ENCODE measurements around the gene TRMU.
"Not testable (repeated sequence)": the region's sequence is repeated elsewhere in the genome, so short reads cannot be mapped to it uniquely, and the experiment has no call there.

TRMU gene

DNA sequence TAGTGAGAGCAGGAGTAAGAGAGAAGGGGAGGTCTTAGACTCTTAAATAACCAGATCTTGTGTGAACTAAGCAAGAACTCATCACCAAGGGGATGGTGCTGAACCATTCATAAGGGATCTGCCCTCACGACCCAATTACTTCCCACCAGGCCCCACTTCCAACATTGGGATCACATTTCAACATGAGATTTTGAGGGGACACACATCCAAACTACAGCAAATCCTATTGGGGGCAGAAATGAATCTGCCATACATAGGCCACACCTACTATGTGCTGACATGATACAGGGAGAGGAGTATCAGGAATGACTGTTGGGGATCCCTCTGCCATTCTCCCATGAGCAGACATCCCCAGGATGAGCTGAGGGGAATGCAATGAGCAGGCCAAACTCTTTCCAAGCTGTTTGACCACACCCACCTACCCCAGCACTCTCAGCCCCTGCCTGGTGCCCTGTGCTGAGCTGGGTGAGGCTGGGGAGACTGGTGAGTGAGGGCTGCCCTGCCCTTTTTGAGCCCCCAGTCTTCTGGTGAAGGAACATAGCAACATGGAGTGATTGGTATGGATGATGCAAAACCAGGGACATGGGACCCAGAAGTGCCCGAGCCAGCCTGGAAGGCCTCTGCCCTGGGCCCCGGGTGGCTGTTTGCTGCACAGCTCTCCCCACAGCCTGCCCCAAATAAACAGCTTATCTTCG is 40.1 kb upstream of the TRMU start:
- Mint-ChIP-seq H3K4me1 (peaks cover 38% of the 10 kb centered on the region), H3K27ac (peak overlapping the region; percentile 94), H3K9me3 (no peaks in the 10 kb centered on the region), H3K36me3 (ENCODE audit: low read depth) (peaks cover 26% of the 10 kb centered on the region), H3K27me3 (peaks cover 3% of the 10 kb centered on the region), H3K4me3 (peak overlapping the region; percentile 88)
- ATAC-seq, result no peak
- no peak for DNase-seq

DNA sequence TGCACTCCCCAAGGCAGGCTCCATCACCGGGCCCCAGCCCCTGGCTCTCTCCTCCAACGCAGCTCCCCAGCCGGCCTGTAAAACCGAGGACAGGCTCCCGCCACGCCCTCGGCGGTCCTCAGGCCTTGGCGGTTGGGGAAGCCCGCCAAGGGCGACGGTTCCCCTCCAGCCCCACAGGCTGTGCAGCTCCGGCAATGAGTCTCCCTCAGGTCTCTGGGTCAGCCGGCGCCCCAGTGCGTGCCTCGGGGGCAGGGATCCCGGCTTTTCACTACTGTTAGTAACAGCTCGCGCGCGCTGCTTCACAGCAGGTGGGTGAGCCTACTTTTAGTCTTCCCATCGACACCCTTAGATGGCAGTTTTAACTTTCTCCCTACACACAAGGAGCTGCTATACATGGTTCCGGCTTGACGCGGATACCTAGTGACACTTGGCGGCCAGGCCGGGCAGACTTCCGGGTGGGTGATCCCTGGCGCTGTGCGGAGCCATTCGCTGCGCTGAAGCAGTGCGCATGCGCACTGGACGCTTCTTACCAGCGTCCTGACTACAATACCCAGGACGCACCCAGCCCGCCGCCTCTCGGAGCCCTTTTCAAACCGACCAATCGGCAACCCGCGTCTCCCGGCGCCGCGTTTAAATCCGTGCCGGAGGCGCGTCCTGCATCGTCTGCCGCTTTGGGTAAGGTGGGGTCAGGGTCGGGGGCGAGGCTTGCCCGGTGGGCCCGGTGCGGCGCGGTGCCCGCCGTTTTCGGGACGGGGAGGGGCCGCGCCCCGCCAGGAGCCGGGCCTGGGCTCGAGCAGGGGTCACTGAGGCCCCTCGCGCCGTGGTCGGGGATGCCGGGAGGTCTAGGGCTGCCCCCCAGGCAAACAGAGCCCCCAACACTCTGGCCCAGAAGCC is 39.0 kb upstream of the TRMU start, which contains the start of gene GTSE1:
Gene GTSE1 (plus strand): TSS at position 614 of the 894 bp plus-strand sequence. CDS start 531 bp downstream, outside the sequence.
- Mint-ChIP-seq H3K9me3 (no peaks in the 10 kb centered on the region), H3K27ac (peak within 1 kb of the TSS; percentile 94), H3K36me3 (ENCODE audit: low read depth) (peaks cover 34% of the 10 kb centered on the region), H3K4me3 (peak within 1 kb of the TSS; percentile 88), H3K4me1 (peaks cover 38% of the 10 kb centered on the region), H3K27me3 (peaks cover 3% of the 10 kb centered on the region)
- ATAC-seq (peak; percentile 98), DNase-seq (peak; percentile 96)

DNA sequence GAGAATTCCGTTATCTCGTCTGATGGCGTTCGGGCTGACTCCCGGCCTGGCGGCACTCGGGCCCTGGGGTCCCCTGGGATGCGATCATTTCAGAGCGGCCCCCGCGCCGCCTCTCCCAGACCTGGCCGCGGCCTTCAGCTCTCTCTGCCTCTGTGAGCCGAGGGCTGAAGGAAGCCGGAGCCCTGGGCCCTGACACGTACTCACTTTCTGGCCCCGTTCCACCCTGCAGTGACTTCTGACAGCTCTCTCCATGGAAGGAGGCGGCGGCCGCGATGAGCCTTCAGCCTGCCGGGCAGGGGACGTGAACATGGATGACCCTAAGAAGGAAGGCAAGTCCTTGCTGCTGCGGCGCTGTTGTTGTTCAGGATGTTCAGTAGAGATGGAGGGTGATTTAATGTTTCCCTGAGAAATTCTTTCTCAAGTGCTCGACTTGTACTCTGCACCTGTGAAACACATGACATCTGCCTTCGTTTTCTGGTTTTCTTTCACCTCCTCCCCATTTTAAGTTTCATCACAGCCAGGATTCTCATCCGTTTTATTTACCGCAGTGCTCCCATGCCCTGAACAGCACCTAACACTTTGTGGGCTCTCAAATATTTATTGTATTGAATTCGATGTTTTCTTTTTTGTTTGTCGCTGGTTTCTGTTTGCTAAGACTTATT is 38.2 kb upstream of the TRMU start:
- H3K27me3 Mint-ChIP-seq, result peaks cover 3% of the 10 kb centered on the region
- DNase-seq (peak; percentile 34), ATAC-seq (peak; percentile 11)
- peaks cover 38% of the 10 kb centered on the region for H3K4me1 Mint-ChIP-seq
- peaks cover 32% of the 10 kb centered on the region for H3K36me3 Mint-ChIP-seq (ENCODE audit: low read depth)
- H3K27ac Mint-ChIP-seq, result peak overlapping the region; percentile 28
- peak overlapping the region; percentile 88 for H3K4me3 Mint-ChIP-seq
- H3K9me3 Mint-ChIP-seq, result no peaks in the 10 kb centered on the region

DNA sequence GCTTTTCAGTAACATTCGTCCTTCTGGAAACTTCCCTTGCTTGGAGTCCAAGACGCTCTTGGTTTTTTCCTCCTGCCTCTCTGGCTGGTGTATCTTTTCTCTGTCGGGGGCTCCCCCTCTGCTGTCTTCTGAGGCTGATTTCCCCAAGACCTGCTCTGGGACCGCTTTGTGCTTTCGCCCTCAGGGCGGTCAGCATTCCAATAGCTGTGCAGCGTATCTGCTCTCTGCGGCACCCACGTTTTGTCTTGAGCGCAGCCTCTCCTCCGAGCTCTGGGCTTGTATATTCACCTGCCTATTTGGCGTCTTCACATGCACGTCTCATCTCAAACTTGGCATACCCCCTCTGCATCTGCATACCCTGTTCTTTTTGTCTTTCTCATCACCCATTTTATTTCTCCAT is 36.4 kb upstream of the TRMU start:
- ATAC-seq, result no peak
- Mint-ChIP-seq H3K27ac (no peak overlapping the region), H3K4me3 (peak overlapping the region; percentile 88), H3K9me3 (no peaks in the 10 kb centered on the region), H3K4me1 (peaks cover 29% of the 10 kb centered on the region), H3K27me3 (peaks cover 3% of the 10 kb centered on the region), H3K36me3 (ENCODE audit: low read depth) (peaks cover 33% of the 10 kb centered on the region)
- no peak for DNase-seq

DNA sequence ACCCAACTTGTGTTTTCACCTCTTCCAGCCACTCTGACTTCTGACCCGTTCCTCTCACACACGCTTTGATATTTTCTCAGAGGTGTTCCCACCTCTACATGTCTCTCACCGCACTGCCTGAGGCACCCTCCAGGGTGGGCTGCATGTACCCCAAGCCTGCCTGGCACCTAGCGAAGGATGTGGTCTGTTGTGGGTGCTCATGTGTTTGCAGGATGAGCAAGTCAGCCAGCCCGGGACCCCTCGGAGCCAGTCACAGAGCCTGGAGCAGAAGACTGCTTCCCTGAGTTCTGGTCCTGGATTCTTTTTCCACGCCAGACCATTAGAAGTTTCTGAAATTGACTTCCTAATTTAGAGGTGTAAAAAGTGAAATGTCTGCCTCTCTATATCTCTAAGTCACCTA is 35.0 kb upstream of the TRMU start:
- H3K36me3 Mint-ChIP-seq (ENCODE audit: low read depth), result peaks cover 36% of the 10 kb centered on the region

DNA sequence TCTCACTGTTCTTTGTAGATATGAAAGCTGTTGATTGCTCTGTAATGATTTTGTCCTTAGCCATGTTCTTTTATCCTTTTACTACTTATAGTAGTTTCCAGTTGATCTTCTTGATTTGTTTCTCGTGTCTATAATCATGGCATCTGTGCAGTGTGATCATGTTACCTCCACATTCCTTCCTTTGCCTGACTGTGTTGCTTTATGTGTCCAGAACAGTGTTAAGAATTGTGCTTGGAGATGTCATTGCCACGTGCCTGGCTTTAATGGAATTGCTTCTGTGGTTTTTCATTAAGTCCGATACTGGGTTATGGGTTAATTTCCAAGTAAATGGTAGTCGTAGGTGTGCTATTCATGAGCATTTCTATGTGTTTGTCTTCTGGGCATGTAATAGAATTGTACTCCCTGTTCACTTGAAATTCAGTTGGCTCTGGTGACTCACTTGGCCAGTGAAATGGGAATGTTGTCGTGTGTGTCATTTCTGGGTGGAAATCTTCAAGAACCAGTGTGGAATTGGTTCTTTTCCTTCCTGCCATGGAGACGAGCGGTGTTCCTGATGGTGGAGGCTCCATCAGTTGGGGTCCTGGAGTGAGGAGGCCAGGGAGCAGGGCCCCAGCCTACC is 32.1 kb upstream of the TRMU start:
- H3K4me1 Mint-ChIP-seq, result peaks cover 6% of the 10 kb centered on the region
- no peak for DNase-seq

More for the DNA sequence above, 35.0 kb upstream of the TRMU start:
- peaks cover 3% of the 10 kb centered on the region for H3K27me3 Mint-ChIP-seq
- H3K9me3 Mint-ChIP-seq, result no peaks in the 10 kb centered on the region
- ATAC-seq, result no peak
- H3K4me1 Mint-ChIP-seq, result peaks cover 22% of the 10 kb centered on the region
- H3K27ac Mint-ChIP-seq, result no peak overlapping the region
- H3K4me3 Mint-ChIP-seq, result no peak overlapping the region
- DNase-seq, result no peak

DNA sequence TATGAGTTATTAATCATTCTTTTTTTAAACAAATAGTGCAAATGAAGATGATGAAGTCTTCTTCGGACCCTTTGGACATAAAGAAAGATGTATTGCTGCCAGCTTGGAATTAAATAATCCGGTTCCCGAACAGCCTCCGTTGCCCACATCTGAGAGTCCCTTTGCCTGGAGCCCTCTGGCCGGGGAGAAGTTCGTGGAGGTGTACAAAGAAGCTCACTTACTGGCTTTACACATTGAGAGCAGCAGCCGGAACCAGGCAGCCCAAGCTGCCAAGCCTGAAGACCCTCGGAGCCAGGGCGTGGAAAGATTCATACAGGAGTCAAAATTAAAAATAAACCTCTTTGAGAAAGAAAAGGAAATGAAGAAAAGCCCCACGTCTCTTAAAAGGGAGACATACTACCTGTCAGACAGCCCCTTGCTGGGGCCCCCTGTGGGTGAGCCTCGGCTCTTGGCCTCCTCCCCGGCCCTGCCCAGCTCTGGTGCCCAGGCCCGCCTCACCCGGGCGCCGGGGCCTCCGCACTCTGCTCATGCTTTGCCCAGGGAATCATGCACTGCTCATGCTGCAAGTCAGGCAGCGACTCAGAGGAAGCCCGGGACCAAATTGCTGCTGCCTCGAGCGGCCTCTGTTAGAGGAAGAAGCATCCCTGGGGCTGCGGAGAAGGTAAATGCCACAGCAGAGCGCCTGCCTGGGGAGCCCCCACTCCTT is 27.1 kb upstream of the TRMU start:
- ATAC-seq (no peak), DNase-seq (no peak)
- Mint-ChIP-seq H3K27ac (no peak overlapping the region), H3K36me3 (ENCODE audit: low read depth) (peaks cover 15% of the 10 kb centered on the region), H3K9me3 (no peaks in the 10 kb centered on the region), H3K27me3 (no peaks in the 10 kb centered on the region), H3K4me1 (no peaks in the 10 kb centered on the region), H3K4me3 (no peak overlapping the region)

More for the DNA sequence above, 32.1 kb upstream of the TRMU start:
- Mint-ChIP-seq H3K27me3 (peaks cover 3% of the 10 kb centered on the region), H3K9me3 (no peaks in the 10 kb centered on the region), H3K36me3 (ENCODE audit: low read depth) (peaks cover 34% of the 10 kb centered on the region), H3K27ac (no peak overlapping the region), H3K4me3 (no peak overlapping the region)
- no peak for ATAC-seq

DNA sequence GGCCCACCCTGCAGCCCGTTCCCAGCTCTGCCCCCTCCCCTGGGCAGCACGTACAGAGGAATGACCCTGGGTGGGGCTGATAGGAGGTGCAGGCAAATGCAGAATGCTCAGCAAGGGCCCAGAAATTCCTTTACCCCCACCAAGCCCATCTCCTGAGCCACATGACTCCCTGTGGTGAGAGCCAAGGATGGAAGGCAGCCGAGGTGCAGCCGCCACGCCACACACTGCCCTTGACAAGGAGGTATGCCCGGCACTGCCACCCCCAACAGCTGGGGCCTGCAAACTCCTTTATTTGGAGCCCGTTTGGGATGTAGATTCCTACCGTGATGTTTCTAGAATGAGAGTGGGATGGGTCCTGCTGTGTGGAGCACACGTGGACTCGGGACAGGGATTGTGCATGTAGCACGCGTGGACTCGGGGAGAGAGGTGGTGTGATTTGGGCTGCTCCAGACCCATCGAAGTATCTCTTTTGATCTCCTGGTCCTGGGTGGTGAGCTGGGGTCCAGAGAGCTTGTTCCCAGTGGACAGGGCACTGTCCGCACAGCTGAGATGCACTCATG is 25.9 kb upstream of the TRMU start:
- Mint-ChIP-seq H3K9me3 (no peaks in the 10 kb centered on the region), H3K27ac (no peak overlapping the region), H3K36me3 (ENCODE audit: low read depth) (peaks cover 15% of the 10 kb centered on the region), H3K4me1 (no peaks in the 10 kb centered on the region), H3K27me3 (no peaks in the 10 kb centered on the region), H3K4me3 (no peak overlapping the region)
- ATAC-seq (no peak), DNase-seq (no peak)

DNA sequence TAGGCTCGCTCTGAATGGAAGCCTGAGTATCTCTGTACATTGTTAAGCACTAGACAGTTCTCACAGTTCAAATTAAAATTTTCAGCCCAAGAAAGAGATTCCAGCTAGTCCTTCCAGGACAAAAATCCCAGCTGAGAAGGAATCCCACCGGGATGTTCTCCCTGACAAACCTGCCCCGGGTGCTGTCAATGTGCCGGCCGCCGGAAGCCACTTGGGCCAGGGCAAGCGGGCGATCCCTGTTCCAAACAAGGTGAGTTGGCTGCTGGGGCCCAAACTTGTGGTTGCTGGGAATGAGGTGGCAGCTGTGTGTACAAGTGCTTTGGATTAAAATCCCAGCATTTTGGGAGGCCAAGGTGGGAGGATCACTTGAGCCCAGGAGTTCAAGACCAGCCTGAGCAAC is 23.5 kb upstream of the TRMU start:
- Mint-ChIP-seq H3K4me1 (no peaks in the 10 kb centered on the region), H3K36me3 (ENCODE audit: low read depth) (peaks cover 21% of the 10 kb centered on the region), H3K27ac (no peak overlapping the region), H3K9me3 (no peaks in the 10 kb centered on the region), H3K27me3 (no peaks in the 10 kb centered on the region), H3K4me3 (no peak overlapping the region)
- DNase-seq (no peak), ATAC-seq (no peak)

DNA sequence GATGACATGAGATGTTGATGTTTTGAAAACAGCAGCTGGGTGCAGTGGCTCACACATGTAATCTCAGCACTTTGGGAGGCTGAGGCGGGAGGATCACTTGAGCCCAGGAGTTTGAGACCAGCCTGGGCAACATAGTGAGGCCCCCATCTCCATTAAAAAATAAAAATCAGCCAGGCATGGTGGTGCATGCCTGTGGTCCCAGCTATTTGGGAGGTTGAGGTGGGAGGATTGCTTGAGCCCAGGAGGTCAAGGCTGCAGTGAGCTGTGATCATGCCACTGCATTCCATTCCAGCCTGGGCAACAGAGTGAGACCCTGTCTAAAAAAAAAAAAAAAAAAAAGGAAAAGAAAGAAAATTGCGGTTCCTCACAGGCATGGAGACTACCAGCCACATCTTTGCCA is 22.7 kb upstream of the TRMU start:
- not testable (repeated sequence) for H3K27me3 Mint-ChIP-seq, ATAC-seq, H3K27ac Mint-ChIP-seq, DNase-seq, H3K4me1 Mint-ChIP-seq, H3K9me3 Mint-ChIP-seq, H3K4me3 Mint-ChIP-seq
- peaks cover 22% of the 10 kb centered on the region for H3K36me3 Mint-ChIP-seq (ENCODE audit: low read depth)

DNA sequence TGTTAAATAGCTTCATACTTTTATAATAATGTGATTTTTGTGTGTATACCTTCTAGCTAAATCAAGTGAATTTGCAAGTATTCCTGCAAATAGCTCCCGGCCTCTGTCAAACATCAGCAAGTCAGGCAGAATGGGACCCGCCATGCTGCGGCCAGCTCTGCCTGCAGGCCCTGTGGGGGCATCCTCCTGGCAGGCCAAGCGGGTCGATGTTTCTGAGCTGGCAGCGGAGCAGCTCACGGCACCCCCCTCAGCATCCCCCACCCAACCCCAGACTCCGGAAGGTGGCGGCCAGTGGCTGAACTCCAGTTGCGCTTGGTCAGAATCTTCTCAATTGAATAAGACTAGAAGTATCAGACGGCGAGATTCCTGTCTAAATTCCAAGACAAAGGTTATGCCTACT is 19.5 kb upstream of the TRMU start:
- ATAC-seq (no peak), DNase-seq (no peak)
- no peaks in the 10 kb centered on the region for H3K27me3 Mint-ChIP-seq
- no peak overlapping the region for H3K4me3 Mint-ChIP-seq
- H3K4me1 Mint-ChIP-seq, result no peaks in the 10 kb centered on the region
- no peak overlapping the region for H3K27ac Mint-ChIP-seq
- peaks cover 26% of the 10 kb centered on the region for H3K36me3 Mint-ChIP-seq (ENCODE audit: low read depth)
- no peaks in the 10 kb centered on the region for H3K9me3 Mint-ChIP-seq

DNA sequence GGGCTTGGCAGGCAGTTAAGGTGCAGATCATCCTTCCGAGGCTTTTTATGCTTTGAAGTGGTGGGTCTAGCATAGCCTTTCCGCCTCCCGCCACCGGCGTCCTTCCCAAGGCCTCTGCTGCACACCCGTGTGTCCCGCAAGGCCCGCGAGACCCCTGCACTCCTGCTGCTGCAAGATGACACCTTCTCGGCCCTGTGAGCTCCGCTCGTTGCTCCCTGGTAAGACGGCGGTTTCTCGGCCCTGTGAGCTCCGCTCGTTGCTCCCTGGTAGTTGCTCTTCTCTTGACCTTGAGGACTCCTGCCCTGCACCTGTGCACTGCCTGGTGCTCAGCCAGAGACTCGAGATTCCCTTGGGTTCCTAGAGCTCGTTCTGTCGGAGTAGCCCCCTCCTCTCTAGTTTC is 17.9 kb upstream of the TRMU start:
- H3K27ac Mint-ChIP-seq, result no peak overlapping the region
- H3K36me3 Mint-ChIP-seq (ENCODE audit: low read depth), result peaks cover 28% of the 10 kb centered on the region
- no peaks in the 10 kb centered on the region for H3K27me3 Mint-ChIP-seq
- H3K4me1 Mint-ChIP-seq, result no peaks in the 10 kb centered on the region
- H3K9me3 Mint-ChIP-seq, result no peaks in the 10 kb centered on the region
- DNase-seq (no peak), ATAC-seq (no peak)
- no peak overlapping the region for H3K4me3 Mint-ChIP-seq

DNA sequence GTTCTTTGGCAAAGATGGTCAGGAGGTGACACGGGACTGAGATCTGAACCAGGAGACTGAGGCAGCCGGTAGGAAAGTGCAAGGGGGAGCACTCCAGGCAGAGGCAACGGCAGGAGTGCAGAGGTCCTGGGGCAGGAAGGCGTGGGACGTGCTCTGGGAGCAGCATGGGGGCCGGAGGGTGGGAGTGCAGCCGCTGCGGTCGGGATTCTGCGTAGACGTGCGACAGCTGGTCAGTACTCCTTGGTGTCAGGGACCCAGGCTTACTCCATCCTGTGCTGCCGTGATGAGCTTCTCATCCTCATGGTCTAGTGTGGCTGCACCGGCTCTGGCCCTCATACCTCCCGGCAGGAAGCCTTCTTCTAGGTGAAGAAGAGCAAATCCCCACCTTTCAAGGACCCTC is 16.9 kb upstream of the TRMU start:
- no peak for ATAC-seq
- no peak overlapping the region for H3K4me3 Mint-ChIP-seq
- H3K9me3 Mint-ChIP-seq, result no peaks in the 10 kb centered on the region
- peaks cover 34% of the 10 kb centered on the region for H3K36me3 Mint-ChIP-seq (ENCODE audit: low read depth)
- H3K4me1 Mint-ChIP-seq, result no peaks in the 10 kb centered on the region
- no peak for DNase-seq
- no peaks in the 10 kb centered on the region for H3K27me3 Mint-ChIP-seq
- no peak overlapping the region for H3K27ac Mint-ChIP-seq

DNA sequence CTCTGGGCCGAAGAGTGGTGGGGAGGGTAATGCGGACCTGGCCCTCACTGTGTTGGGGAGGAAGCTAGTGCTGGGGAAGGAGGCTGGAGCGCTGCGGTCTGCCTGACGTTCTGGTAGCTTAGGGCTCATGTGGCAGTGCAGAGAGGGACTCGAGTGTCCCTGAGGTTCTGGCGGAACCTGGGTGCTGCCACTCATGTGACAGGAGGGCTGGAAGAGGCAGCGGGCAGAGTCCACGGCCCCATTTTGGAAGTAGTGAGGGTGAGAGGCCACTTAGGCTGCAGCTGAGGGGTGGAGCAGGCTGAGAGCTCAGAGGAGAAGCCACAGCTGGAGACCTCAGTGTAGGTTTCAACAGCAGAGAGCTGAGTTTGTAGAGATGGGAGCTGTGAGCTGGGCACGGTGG is 16.2 kb upstream of the TRMU start:
- Mint-ChIP-seq H3K27me3 (no peaks in the 10 kb centered on the region), H3K4me1 (no peaks in the 10 kb centered on the region), H3K4me3 (no peak overlapping the region), H3K36me3 (ENCODE audit: low read depth) (peaks cover 34% of the 10 kb centered on the region), H3K9me3 (no peaks in the 10 kb centered on the region), H3K27ac (no peak overlapping the region)
- ATAC-seq (no peak), DNase-seq (no peak)
